ENCODE data around the gene PLA2G4A. TPM values are rescaled to one million over a fixed set of nuclear protein-coding genes. Genes with fewer than 3 reads are reported as not detected.

Gene PLA2G4A
- total RNA-seq, 1 donor, result 12.3 TPM

DNA sequence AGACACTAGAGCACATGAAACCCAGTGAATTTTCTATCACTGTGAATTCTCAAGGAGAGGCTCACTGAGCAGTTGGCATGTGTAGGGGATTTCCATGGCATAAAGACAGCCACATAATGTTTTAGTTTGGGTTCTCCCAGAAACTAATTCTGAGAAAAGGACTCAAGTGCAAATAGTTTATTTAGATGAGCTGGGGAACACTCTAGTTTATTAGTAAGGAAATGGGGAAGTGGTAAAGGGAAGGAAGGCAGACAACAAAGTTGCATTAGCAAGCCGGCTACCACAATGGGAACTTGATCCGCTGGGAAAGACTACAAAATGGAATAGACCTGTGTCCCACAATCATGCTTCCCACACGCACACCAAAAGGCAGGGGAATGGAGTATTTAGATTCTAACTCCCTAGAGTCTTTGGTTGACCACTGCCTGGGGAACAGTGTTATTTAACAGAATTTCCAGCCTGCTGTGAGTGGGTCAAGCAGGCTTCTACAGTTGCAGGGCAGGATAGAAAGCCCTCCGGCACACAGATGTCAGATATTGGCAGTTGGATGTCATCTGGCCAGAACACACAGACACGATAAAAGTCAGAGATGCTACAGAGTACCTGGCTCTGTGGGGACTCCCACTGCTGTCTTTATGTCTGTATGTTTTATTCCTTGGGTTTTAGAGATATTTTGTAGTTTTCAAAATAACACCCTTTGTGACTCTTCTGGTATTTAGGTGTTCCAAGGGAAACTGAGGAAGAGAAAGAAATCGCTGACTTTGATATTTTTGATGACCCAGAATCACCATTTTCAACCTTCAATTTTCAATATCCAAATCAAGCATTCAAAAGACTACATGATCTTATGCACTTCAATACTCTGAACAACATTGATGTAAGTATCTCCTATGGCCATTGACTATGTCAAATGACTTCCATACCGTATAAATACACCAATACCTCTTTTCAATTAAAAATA, 150.1 kb downstream of the PLA2G4A start:
- peaks cover 21% of the 10 kb centered on the region for H3K4me1 ChIP-seq (ENCODE audit: insufficient read depth, low read length)
- no peak overlapping the region for H3K4me3 ChIP-seq (ENCODE audit: insufficient read depth, low read length)
- H3K27me3 ChIP-seq (ENCODE audit: insufficient read depth, low read length), result no peaks in the 10 kb centered on the region
- DNase-seq (ENCODE audit: insufficient read length, low spot score, missing footprints), result no peak
- no peaks in the 10 kb centered on the region for H3K79me2 ChIP-seq (ENCODE audit: insufficient read depth, low read length)
- H3K27ac ChIP-seq (ENCODE audit: low read depth, low read length), result peak overlapping the region; percentile 45
- no peaks in the 10 kb centered on the region for H3K9me3 ChIP-seq (ENCODE audit: low read depth, low read length)
- H3K4me2 ChIP-seq (ENCODE audit: insufficient read depth, low read length), result no peak overlapping the region
- H2AFZ ChIP-seq (ENCODE audit: low read length), result peak overlapping the region; percentile 26
- TF ChIP-seq, protein P1, sequence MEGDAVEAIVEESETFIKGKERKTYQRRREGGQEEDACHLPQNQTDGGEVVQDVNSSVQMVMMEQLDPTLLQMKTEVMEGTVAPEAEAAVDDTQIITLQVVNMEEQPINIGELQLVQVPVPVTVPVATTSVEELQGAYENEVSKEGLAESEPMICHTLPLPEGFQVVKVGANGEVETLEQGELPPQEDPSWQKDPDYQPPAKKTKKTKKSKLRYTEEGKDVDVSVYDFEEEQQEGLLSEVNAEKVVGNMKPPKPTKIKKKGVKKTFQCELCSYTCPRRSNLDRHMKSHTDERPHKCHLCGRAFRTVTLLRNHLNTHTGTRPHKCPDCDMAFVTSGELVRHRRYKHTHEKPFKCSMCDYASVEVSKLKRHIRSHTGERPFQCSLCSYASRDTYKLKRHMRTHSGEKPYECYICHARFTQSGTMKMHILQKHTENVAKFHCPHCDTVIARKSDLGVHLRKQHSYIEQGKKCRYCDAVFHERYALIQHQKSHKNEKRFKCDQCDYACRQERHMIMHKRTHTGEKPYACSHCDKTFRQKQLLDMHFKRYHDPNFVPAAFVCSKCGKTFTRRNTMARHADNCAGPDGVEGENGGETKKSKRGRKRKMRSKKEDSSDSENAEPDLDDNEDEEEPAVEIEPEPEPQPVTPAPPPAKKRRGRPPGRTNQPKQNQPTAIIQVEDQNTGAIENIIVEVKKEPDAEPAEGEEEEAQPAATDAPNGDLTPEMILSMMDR (IDR thresholded peaks at IDR 0.05; ENCODE audit: extremely low read depth, low read depth, low read length), result no peak
- no peaks in the 10 kb centered on the region for H4K20me1 ChIP-seq (ENCODE audit: insufficient read depth, low read length)
- no peaks in the 10 kb centered on the region for H3K36me3 ChIP-seq (ENCODE audit: insufficient read depth, low read length)

DNA sequence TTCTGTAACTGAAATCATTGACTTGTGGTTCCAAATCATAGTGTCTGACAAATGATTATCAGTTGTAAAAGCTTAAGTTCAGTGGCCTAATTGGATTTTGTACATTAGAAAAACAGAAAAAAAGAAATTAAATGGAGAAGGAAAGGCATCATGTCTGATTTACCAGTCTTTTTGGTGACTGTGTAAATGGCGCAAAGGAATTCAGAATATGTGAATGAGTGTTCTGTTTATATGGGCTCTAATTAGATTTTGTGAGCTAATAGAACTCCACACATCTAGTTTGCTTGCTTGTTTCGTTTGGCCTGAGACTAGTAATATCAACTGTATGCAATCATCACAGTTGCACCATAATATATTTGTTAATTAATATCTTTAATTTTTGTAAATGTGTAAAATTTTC, 151.7 kb downstream of the PLA2G4A start:
- Histone ChIP-seq H3K27me3 (ENCODE audit: insufficient read depth, low read length) (no peaks in the 10 kb centered on the region), H3K9me3 (ENCODE audit: low read depth, low read length) (no peaks in the 10 kb centered on the region), H3K27ac (ENCODE audit: low read depth, low read length) (no peak overlapping the region), H3K4me2 (ENCODE audit: insufficient read depth, low read length) (no peak overlapping the region), H2AFZ (ENCODE audit: low read length) (no peak overlapping the region), H3K36me3 (ENCODE audit: insufficient read depth, low read length) (no peaks in the 10 kb centered on the region), H3K4me1 (ENCODE audit: insufficient read depth, low read length) (peaks cover 12% of the 10 kb centered on the region), H3K79me2 (ENCODE audit: insufficient read depth, low read length) (no peaks in the 10 kb centered on the region), H4K20me1 (ENCODE audit: insufficient read depth, low read length) (no peaks in the 10 kb centered on the region), H3K4me3 (ENCODE audit: insufficient read depth, low read length) (no peak overlapping the region)
- TF ChIP-seq, protein P1 (IDR thresholded peaks at IDR 0.05; ENCODE audit: extremely low read depth, low read depth, low read length), result no peak
- DNase-seq (ENCODE audit: insufficient read length, low spot score, missing footprints), result no peak

DNA sequence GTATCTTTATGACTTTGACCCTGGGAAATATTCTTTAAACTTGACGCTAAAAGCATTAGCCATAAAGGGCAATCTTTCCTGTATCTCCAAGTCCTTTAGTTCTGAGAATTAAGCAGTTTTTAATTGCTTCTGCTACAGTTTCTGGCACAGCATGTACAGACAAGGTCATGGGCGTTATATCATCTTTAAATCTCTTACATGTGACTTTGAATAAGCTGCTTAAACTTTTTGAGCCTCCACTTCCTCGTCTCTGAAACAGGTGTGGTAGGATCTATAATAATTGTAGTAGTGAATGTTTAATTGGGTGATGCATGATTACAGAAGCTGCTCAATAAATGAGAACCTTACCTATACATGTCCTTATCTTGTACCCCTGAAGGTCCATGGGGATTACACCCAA, 153.4 kb downstream of the PLA2G4A start:
- Histone ChIP-seq H4K20me1 (ENCODE audit: insufficient read depth, low read length) (no peaks in the 10 kb centered on the region), H3K9me3 (ENCODE audit: low read depth, low read length) (no peaks in the 10 kb centered on the region), H3K4me2 (ENCODE audit: insufficient read depth, low read length) (no peak overlapping the region), H2AFZ (ENCODE audit: low read length) (no peak overlapping the region), H3K27me3 (ENCODE audit: insufficient read depth, low read length) (no peaks in the 10 kb centered on the region), H3K4me3 (ENCODE audit: insufficient read depth, low read length) (no peak overlapping the region), H3K4me1 (ENCODE audit: insufficient read depth, low read length) (peaks cover 11% of the 10 kb centered on the region), H3K27ac (ENCODE audit: low read depth, low read length) (no peak overlapping the region), H3K79me2 (ENCODE audit: insufficient read depth, low read length) (no peaks in the 10 kb centered on the region), H3K36me3 (ENCODE audit: insufficient read depth, low read length) (no peaks in the 10 kb centered on the region)
- TF ChIP-seq, protein P1 (IDR thresholded peaks at IDR 0.05; ENCODE audit: extremely low read depth, low read depth, low read length), result no peak
- no peak for DNase-seq (ENCODE audit: insufficient read length, low spot score, missing footprints)

DNA sequence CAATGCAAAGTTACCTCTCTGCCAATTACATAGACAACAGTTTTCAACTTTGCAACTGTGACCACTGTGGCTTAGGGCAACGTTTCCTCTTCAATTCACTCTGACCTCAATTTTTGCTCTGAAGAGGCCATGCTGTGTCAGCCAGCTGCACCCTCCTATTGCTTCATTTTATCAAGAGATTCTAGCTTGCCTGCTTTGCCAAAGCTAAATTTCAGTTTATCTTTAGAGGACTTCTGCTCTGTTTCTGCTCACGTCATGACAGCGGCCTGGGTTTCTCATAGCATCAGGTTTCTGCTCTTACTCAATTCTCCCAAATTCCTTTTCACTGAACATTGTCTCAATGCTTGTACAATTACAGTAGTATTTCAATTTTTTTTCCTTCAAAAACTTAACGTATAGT, 154.6 kb downstream of the PLA2G4A start:
- Histone ChIP-seq H3K4me1 (ENCODE audit: insufficient read depth, low read length) (peaks cover 11% of the 10 kb centered on the region), H4K20me1 (ENCODE audit: insufficient read depth, low read length) (no peaks in the 10 kb centered on the region), H3K79me2 (ENCODE audit: insufficient read depth, low read length) (no peaks in the 10 kb centered on the region), H3K36me3 (ENCODE audit: insufficient read depth, low read length) (no peaks in the 10 kb centered on the region), H3K27me3 (ENCODE audit: insufficient read depth, low read length) (no peaks in the 10 kb centered on the region), H3K27ac (ENCODE audit: low read depth, low read length) (peak overlapping the region; percentile 85), H3K9me3 (ENCODE audit: low read depth, low read length) (no peaks in the 10 kb centered on the region), H2AFZ (ENCODE audit: low read length) (peak overlapping the region; percentile 19), H3K4me2 (ENCODE audit: insufficient read depth, low read length) (peak overlapping the region; percentile 25), H3K4me3 (ENCODE audit: insufficient read depth, low read length) (no peak overlapping the region)
- TF ChIP-seq, protein P1 (IDR thresholded peaks at IDR 0.05; ENCODE audit: extremely low read depth, low read depth, low read length), result no peak
- DNase-seq (ENCODE audit: insufficient read length, low spot score, missing footprints), result no peak

Data from osteoblast (primary cell).